IPS-15b (cell line): ENCODE results near the gene ZNF496.
"Not testable (repeated sequence)": the region's sequence is repeated elsewhere in the genome, so short reads cannot be mapped to it uniquely, and the experiment has no call there.

Experiments used
- H3K27me3 ChIP-seq: one replicate; pipeline ENCODE4 v1.6.1; 2013; ENCODE audit warnings: low read length; ENCODE audit not compliant: control insufficient read depth, insufficient read depth
- H3K36me3 ChIP-seq: one replicate; pipeline ENCODE4 v1.6.1; 2013; ENCODE audit warnings: low read length; ENCODE audit not compliant: control insufficient read depth, insufficient read depth
- H3K4me1 ChIP-seq: one replicate; pipeline ENCODE4 v1.6.1; 2013; ENCODE audit warnings: mild to moderate bottlenecking, low read length; ENCODE audit not compliant: control insufficient read depth, insufficient read depth
- H3K4me3 ChIP-seq: one replicate; pipeline ENCODE4 v1.5.1; 2013; ENCODE audit warnings: low read depth, low read length
- H3K9ac ChIP-seq: one replicate; pipeline ENCODE4 v1.6.1; 2013; ENCODE audit warnings: low read depth, mild to moderate bottlenecking, low read length
- H3K9me3 ChIP-seq: one replicate; pipeline ENCODE4 v1.6.1; 2013; ENCODE audit warnings: mild to moderate bottlenecking, low read length; ENCODE audit not compliant: control insufficient read depth, insufficient read depth

Gene ZNF496

DNA sequence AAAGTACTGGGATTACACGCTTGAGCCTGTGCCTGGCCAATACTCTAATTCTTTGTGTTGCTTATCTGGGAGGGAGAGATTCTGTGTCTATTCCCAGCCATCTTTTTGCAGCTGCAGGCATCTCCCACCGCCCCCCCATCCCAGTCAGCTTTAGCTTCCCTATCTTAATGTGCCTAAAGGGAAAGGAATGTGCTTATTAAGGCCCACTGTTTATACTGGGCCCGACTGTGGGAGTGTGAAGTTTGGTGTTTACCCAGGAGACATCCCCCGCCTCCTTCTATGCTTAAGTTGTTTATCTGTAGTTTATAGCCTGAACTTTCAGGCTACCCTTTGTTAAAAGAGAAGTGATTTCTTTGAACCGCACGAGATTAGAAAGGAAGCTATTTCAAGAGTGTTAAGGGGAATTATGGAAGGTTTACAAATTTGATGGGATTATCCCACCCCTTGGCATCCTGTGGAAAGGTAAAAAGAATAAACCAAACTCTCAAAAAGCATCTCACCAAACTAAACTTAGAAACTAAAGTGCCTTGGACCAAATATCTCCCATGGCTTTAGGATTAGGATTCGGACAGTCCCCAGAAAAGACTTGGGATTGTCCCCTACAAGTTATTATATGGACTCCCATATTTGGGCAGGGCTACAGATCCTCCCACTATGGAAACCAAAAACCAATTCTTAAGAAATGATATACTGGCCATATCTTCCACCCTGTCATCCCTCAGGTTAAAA, 25.5 kb upstream of the ZNF496 start:
- Histone ChIP-seq H3K4me3 (no peak overlapping the region), H3K36me3 (no peaks in the 10 kb centered on the region), H3K4me1 (peaks cover 18% of the 10 kb centered on the region), H3K27me3 (no peaks in the 10 kb centered on the region), H3K9me3 (no peaks in the 10 kb centered on the region), H3K9ac (no peak overlapping the region)

DNA sequence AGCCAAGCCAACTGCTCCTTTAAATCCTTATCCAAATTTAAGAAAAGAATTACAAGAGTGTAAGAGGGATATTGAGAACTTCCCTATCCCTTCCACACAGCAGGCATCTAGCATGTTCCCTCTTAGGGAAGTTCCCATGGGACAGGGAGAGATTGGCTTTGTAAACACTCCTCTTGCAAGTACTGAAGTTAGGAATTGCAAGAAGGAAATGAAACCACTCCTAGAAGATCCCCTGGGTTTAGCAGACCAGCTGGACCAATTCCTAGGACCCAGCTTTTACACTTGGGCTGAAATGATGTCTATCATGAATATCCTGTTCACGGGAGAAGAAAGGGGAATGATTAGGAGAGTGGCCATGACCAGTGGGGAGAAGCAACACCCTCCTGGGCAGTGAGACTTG, 23.5 kb upstream of the ZNF496 start:
- H3K27me3 ChIP-seq, H3K9ac ChIP-seq, H3K36me3 ChIP-seq, H3K4me3 ChIP-seq, H3K9me3 ChIP-seq: not testable (repeated sequence)
- H3K4me1 ChIP-seq, result peaks cover 10% of the 10 kb centered on the region

DNA sequence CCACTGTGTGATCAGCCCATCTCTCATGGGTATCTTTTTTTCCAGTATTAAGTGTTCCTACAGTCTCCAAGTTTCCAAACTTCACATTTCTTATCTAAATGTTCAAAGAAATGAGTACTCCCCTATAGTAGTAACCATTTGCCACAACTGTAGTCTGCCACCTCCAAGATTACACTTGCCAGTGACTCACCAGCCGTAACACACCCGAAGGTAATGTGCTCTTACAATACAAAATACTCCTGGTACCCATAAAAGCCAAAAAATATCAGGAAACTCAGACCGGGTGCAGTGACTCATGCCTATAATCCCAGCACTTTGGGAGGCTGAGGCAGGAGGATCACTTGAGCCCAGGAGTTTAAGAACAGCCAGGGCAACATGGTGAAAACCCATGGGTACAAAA, 20.5 kb upstream of the ZNF496 start:
- peaks cover 4% of the 10 kb centered on the region for H3K4me1 ChIP-seq
- H3K9ac ChIP-seq, result no peak overlapping the region
- no peaks in the 10 kb centered on the region for H3K36me3 ChIP-seq
- no peaks in the 10 kb centered on the region for H3K27me3 ChIP-seq
- no peak overlapping the region for H3K4me3 ChIP-seq
- no peaks in the 10 kb centered on the region for H3K9me3 ChIP-seq

DNA sequence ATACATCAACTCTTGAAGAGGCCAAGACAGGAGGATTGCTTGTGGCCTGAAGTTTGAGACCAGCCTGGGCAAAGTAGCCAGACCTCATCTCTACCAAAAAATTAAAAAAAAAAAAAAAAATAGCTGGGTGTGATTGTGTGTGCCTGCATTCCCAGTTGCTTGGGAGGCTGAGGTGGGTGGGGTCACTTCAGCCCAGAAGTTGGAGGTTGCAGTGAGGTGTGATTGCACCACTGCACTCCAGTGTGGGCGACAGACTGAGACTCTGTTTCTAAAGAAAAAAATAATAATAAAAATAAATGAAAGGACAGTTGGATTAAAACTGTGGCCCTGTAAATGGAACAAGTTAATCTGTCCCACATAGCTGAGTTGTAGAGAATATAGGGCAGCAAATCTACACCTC, 18.9 kb upstream of the ZNF496 start:
- no peaks in the 10 kb centered on the region for H3K27me3 ChIP-seq
- H3K36me3 ChIP-seq, result no peaks in the 10 kb centered on the region
- no peak overlapping the region for H3K4me3 ChIP-seq
- no peaks in the 10 kb centered on the region for H3K4me1 ChIP-seq
- no peaks in the 10 kb centered on the region for H3K9me3 ChIP-seq
- no peak overlapping the region for H3K9ac ChIP-seq

DNA sequence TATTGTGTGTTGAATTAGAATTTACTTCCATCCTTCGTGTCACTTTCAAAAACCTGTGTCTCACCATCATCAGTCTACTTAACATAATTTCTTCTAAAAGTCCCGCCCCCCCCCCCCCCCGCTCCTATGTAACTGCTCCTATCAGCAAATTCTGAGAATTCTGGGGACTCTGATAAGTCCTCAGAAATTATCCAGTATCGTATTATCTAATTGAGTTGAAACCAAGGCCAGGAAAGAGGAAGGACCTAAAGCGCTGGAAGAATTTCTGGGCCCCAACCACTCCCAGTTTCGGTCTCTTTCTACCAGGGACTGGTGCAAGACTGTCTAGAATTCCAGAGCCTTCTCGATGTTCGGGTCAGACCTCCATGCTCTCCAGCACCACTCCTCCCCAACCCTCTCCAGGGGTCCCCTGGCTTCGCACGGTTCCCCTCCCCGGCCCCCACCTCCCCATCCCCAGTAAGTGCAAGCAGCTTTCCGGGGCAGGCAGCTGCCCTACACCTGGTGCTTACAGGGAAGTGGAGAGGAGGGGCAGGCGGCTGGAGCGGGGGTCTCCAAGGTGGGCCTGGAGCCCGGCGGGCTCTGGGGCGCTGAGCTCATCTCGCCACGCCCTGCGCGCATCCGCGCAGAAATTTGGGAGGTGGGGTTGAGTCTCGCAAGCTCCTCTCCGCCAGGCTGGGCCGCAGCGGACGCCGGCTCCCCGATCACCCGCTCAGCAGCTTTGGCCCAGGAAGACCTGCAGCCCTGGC, 16.0 kb upstream of the ZNF496 start:
- Histone ChIP-seq H3K9ac (no peak overlapping the region), H3K4me1 (no peaks in the 10 kb centered on the region), H3K9me3 (no peaks in the 10 kb centered on the region), H3K27me3 (no peaks in the 10 kb centered on the region), H3K36me3 (no peaks in the 10 kb centered on the region), H3K4me3 (peak overlapping the region; percentile 45)

DNA sequence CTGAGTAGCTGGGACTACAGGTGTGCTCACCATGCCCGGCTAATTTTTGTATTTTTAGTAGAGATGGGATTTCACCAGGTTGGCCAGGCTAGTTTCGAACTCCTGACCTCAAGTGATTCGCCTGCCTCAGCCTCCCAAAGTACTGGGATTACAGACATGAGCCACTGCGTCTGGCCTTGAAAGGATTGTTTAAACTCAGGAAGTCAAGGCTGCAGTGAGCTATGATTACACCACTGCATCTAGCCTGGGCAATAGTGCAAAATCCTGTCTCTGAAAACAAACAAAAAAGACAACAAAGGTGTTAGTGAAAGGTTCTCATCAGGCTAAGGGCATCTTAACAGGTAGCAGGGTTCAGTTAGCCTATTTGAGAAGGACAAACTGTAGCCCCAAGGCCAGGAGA, 14.2 kb upstream of the ZNF496 start:
- no peaks in the 10 kb centered on the region for H3K27me3 ChIP-seq
- H3K4me1 ChIP-seq, result no peaks in the 10 kb centered on the region
- H3K9ac ChIP-seq, result no peak overlapping the region
- H3K36me3 ChIP-seq, result no peaks in the 10 kb centered on the region
- no peaks in the 10 kb centered on the region for H3K9me3 ChIP-seq
- H3K4me3 ChIP-seq, result no peak overlapping the region

DNA sequence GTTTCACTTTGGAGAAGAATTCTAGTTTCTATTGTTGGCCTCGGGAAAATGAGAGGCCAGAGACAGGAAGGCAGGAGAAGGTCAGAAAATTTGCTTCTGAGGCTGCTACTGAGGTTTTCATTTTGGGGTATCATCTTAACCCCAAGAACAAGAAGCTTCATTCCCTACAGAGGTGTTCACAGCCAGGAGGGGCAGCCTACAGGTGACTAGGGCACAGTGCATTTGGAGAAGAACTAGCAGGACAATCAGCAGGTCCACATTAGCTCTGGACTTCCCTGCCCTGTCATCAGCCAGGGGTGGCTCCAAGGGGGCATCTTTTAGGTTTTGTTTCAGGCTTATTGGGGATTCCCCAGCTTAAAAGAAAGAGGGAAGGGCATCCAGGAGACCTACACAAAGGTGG, 12.1 kb upstream of the ZNF496 start:
- Histone ChIP-seq H3K4me1 (no peaks in the 10 kb centered on the region), H3K9ac (no peak overlapping the region), H3K4me3 (no peak overlapping the region), H3K9me3 (no peaks in the 10 kb centered on the region), H3K27me3 (no peaks in the 10 kb centered on the region), H3K36me3 (peaks cover 2% of the 10 kb centered on the region)

DNA sequence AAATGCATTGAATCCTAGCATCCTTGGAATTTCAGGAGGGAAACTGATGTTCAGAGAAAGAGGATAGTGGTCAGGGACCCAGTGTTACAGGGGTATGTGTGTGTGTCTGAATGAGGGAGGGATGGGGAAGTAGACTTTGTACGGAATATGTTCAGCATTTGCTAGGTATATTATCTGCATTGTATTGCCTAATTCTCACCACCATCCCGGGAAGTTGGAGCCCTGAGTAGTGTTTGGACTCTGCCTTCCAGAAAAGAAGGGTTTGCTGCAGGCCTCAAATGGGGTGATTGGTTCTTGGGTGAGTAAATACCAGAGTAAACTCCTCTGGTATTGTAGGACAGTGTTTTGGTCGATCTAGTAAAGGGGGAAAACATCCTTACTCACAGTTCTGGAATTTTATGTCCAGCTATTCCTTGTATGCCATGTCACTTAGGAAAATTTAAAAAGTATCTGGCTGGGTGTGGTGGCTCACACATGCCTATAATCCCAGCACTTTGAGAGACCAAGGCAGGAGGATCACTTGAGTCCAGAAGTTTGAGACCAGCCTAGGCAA, 7.1 kb upstream of the ZNF496 start:
- Histone ChIP-seq H3K9ac (no peak overlapping the region), H3K9me3 (no peaks in the 10 kb centered on the region), H3K4me1 (peaks cover 20% of the 10 kb centered on the region), H3K36me3 (peaks cover 6% of the 10 kb centered on the region), H3K27me3 (no peaks in the 10 kb centered on the region), H3K4me3 (no peak overlapping the region)

DNA sequence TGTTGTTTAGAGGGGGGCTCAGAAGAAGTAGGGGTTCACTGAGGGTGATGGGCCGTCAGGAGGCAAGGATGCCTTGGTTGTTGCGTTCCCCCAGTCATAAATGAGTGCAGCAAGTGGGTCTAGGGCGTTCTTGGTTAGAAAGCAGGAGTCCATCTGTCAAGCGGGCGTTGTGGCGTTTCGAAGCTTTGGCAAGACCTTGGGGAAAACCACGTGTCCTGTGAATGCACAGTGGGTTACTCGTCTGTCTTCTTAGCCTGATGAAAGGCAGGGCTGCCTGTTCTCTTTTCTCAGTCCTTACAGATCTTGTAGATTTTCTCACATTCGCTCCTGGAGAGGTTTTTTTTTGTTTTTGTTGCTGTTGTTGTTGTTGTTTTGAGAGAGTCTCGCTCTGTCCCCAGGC, 6.3 kb upstream of the ZNF496 start:
- Histone ChIP-seq H3K9me3 (no peaks in the 10 kb centered on the region), H3K9ac (no peak overlapping the region), H3K27me3 (no peaks in the 10 kb centered on the region), H3K4me1 (peaks cover 29% of the 10 kb centered on the region), H3K36me3 (peaks cover 11% of the 10 kb centered on the region), H3K4me3 (no peak overlapping the region)

DNA sequence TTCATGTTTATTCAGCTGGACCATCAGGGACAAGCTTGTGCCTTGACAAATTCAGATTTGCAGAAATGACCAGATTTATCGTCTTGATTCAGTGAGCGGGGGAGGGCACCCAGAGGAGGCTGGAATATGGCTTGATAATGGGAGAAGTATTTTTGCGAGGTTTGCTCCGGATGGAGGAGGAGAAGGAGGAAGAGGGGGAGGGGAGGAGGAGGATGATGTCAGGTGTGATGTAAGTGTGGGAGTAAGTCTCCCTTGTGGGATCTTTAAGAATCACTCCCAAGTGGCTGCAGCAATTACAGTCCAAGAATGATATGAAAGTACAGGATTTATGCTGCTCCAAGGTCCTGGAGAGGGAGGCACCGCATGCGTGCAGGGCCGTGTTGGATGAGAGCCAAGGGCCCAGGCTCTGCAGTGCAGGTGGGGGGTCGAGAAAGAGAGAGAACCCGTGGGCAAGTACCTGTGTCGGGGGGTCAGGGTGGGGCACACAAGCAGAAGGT, 5.6 kb upstream of the ZNF496 start:
- no peak overlapping the region for H3K4me3 ChIP-seq
- no peak overlapping the region for H3K9ac ChIP-seq
- H3K36me3 ChIP-seq, result peaks cover 11% of the 10 kb centered on the region
- peaks cover 30% of the 10 kb centered on the region for H3K4me1 ChIP-seq
- H3K9me3 ChIP-seq, result no peaks in the 10 kb centered on the region
- no peaks in the 10 kb centered on the region for H3K27me3 ChIP-seq

DNA sequence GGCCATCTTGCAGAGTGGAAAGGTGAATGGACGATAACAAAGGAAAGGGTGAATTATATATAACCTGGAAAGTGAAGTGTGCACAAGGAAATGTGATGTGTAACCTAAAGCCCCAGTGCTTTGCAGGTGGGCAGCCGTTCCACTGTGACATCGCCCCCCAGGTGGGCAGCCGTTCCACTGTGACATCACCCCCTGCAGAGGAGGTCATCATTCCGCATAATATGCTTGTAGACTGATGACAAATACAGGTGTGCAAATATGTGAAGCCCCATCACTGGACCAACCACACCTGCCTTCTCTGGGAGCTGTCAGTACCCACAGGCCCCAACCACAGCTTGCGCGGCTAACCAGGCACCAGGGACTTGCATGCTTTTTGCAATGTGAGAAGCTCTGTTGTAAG, 4.7 kb upstream of the ZNF496 start:
- H3K36me3 ChIP-seq, result peaks cover 12% of the 10 kb centered on the region
- H3K9me3 ChIP-seq, result no peaks in the 10 kb centered on the region
- no peak overlapping the region for H3K9ac ChIP-seq
- H3K4me1 ChIP-seq, result peaks cover 30% of the 10 kb centered on the region
- peak overlapping the region; percentile 18 for H3K4me3 ChIP-seq
- H3K27me3 ChIP-seq, result no peaks in the 10 kb centered on the region

DNA sequence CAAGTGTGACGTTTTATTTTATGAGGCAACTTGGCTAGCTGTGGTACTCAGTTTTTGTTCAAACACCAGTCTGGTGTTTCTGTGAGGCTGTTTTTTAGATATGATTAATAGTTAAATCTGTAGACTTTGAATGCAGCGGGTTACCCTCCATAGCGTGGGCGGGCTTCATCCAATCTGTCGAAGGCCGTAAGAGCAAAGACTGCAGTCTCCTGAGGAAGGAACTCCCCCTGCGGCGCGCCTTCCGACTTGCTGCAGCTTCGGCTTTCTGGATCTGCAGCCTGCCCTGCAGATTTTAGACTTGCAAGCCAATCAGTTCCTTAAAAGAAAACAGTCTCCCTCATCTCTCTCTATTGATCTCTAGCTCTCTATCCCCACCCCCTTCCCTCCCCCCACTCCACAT, 4.2 kb upstream of the ZNF496 start:
- peaks cover 15% of the 10 kb centered on the region for H3K36me3 ChIP-seq
- H3K4me3 ChIP-seq, result peak overlapping the region; percentile 18
- H3K9ac ChIP-seq, result no peak overlapping the region
- no peaks in the 10 kb centered on the region for H3K9me3 ChIP-seq
- H3K27me3 ChIP-seq, result no peaks in the 10 kb centered on the region
- H3K4me1 ChIP-seq, result peaks cover 30% of the 10 kb centered on the region
